Panc1 (cell line): Measurements from ENCODE around the gene VPS52. TPM values are rescaled to one million over a fixed set of nuclear protein-coding genes. Genes with fewer than 3 reads are reported as not detected.

Source experiments
- ATAC-seq: fragments of 200-7000 bp; cut with Tn5 transposase; 2 replicates; pipeline ENCODE4 v1.9.1; 2020; ENCODE audit warnings: mild to moderate bottlenecking, moderate library complexity
- BruUV-seq: library from RNA; stranded (reverse); fragments of 400-500 nt; replicated peaks from 2 replicates; lab custom pipeline; 2021; lab: Mats Ljungman, UMichigan
- CTCF ChIA-PET: fragments of 300-600 bp; sonication (Branson Sonifier 250); formaldehyde crosslinking; loops from one replicate; lab custom pipeline; 2022; ENCODE audit warnings: antibody characterized with exemption; lab: Charles Lee
- POLR2A ChIA-PET: fragments of 300-600 bp; sonication (Branson Sonifier 250); formaldehyde crosslinking; loops from one replicate; lab custom pipeline; 2022; ENCODE audit warnings: antibody characterized with exemption; lab: Charles Lee
- DNase-seq: peaks from one replicate; pipeline ENCODE4 v3.0.0-alpha.2; 2010; ENCODE audit warnings: low read depth, low spot score
- H3K27ac ChIP-seq: 2 replicates; pipeline ENCODE4 v1.5.1; 2011; ENCODE audit warnings: mild to moderate bottlenecking, low read length, inconsistent platforms
- H3K27me3 ChIP-seq: fragments of 200-500 bp; sonication (Bioruptor generic); 2 replicates; pipeline ENCODE4 v1.6.0; 2014; ENCODE audit warnings: low read length, inconsistent platforms; ENCODE audit not compliant: control insufficient read depth, insufficient read depth
- H3K36me3 ChIP-seq: fragments of 200-500 bp; sonication (Bioruptor generic); 2 replicates; pipeline ENCODE4 v1.5.1; 2014; ENCODE audit warnings: inconsistent platforms, mild to moderate bottlenecking, low read length, moderate library complexity; ENCODE audit not compliant: control insufficient read depth, insufficient read depth
- H3K4me1 ChIP-seq: 2 replicates; pipeline ENCODE4 v1.5.1; 2011; ENCODE audit warnings: inconsistent platforms, mild to moderate bottlenecking, low read length, moderate library complexity; ENCODE audit not compliant: control insufficient read depth, insufficient read depth
- H3K4me3 ChIP-seq, 2 experiments: 2 replicates each; pipeline ENCODE4 v1.5.1; 2011 to 2012; ENCODE audit warnings: low read depth in 2 of 2, low read length in 2 of 2, mild to moderate bottlenecking in 2 of 2, inconsistent platforms in 1 of 2, moderate library complexity in 1 of 2
- H3K9me3 ChIP-seq: fragments of 200-500 bp; sonication (Bioruptor generic); 2 replicates; pipeline ENCODE4 v1.5.1; 2014; ENCODE audit warnings: low read depth, mild to moderate bottlenecking, inconsistent platforms, low read length, moderate library complexity; ENCODE audit not compliant: control insufficient read depth, insufficient read depth
- CTCF ChIP-seq: fragments of 450-650 bp; IDR thresholded peaks from 2 replicates; pipeline ENCODE4 v1.5.1; 2017; ENCODE audit warnings: mild to moderate bottlenecking
- POLR2AphosphoS5 ChIP-seq: IDR thresholded peaks from 2 replicates; pipeline ENCODE4 v1.6.1; 2012; ENCODE audit warnings: mild to moderate bottlenecking, low read depth, low read length, moderate library complexity
- REST ChIP-seq, 2 experiments: IDR thresholded peaks; 2 replicates each; pipeline ENCODE4 v1.6.1; 2011 to 2012; ENCODE audit warnings: low read depth in 2 of 2, control low read depth in 1 of 2, low read length in 1 of 2, mild to moderate bottlenecking in 1 of 2, moderate library complexity in 1 of 2; ENCODE audit not compliant: insufficient read depth in 1 of 2
- SIN3A ChIP-seq: IDR thresholded peaks from 2 replicates; pipeline ENCODE4 v1.6.1; 2012; ENCODE audit warnings: low read depth, mild to moderate bottlenecking, low read length, moderate library complexity, borderline replicate concordance; ENCODE audit not compliant: insufficient read depth
- TCF7L2 ChIP-seq: IDR thresholded peaks from 2 replicates; pipeline ENCODE4 v1.6.1; 2011; ENCODE audit warnings: mild to moderate bottlenecking, low read depth, low read length, inconsistent platforms
- in situ Hi-C: cut with HindIII; loops from 2 replicates; pipeline ENCODE4 v1.10.0; 2016; ENCODE audit warnings: low sequenced_read_pairs, low pct_unique_long_range_greater_than_20kb
- intact Hi-C: fragments of 100-400 bp; cut with micrococcal nuclease; formaldehyde crosslinking; loops from one replicate; pipeline ENCODE4 v1.10.0; 2022; ENCODE audit not compliant: unreplicated experiment
- total RNA-seq: library from RNA; stranded (reverse); gene quantifications from one replicate; pipeline ENCODE4 v1.2.1, GENCODE V29; 2021; ENCODE audit not compliant: unreplicated experiment

Gene VPS52
- total RNA-seq, 1 experiment from 2014 or later = 77.7 TPM

GRCh38 chr6:33306356-33306755 lies 34.7 kb upstream of the VPS52 start:
- in situ Hi-C loops (no loop called here), intact Hi-C loops (no loop called here)
- TF ChIP-seq SIN3A = no peak
- no peak for TF ChIP-seq TCF7L2
- TF ChIP-seq POLR2AphosphoS5 = no peak
- TF ChIP-seq REST (IDR thresholded peaks at IDR 0.05; ENCODE audit: insufficient read depth in 1 of 2, low read depth in 2 of 2, low read length in 1 of 2) = no peak
- TF ChIP-seq CTCF = no peak
- Histone ChIP-seq H3K27ac (no peak overlapping the region), H3K4me1 (peaks cover 3% of the 10 kb centered on the region; the same call in 1 of the 2 replicates), H3K9me3 (no peaks in the 10 kb centered on the region), H3K4me3 (no peak overlapping the region), H3K36me3 (peaks cover 12% of the 10 kb centered on the region), H3K27me3 (no peaks in the 10 kb centered on the region)
- DNase-seq = no peak
- no peak for ATAC-seq
- POLR2A ChIA-PET = no interaction called here
- CTCF ChIA-PET = no interaction called here
- no TSS peak for BruUV-seq

GRCh38 chr6:33305052-33305451 lies 33.4 kb upstream of the VPS52 start:
- Histone ChIP-seq H3K36me3 (peaks cover 12% of the 10 kb centered on the region), H3K9me3 (no peaks in the 10 kb centered on the region), H3K27me3 (no peaks in the 10 kb centered on the region), H3K4me1 (peaks cover 6% of the 10 kb centered on the region), H3K27ac (no peak overlapping the region), H3K4me3 (no peak overlapping the region)
- no TSS peak for BruUV-seq
- ChIA-PET CTCF (no interaction called here), POLR2A (no interaction called here)
- no peak for ATAC-seq
- DNase-seq = no peak
- in situ Hi-C loops (no loop called here), intact Hi-C loops (no loop called here)
- TF ChIP-seq CTCF = no peak
- TF ChIP-seq TCF7L2 = no peak
- TF ChIP-seq REST (IDR thresholded peaks at IDR 0.05; ENCODE audit: insufficient read depth in 1 of 2, low read depth in 2 of 2, low read length in 1 of 2) = no peak
- TF ChIP-seq SIN3A = no peak
- no peak for TF ChIP-seq POLR2AphosphoS5
